K562 (cell line): ENCODE measurements around the gene ANKRD13B.

ENCODE experiments used
- CTCF ChIP-seq, 3 experiments: IDR thresholded peaks in 2 of 3; conservative IDR thresholded peaks in 1 of 3; 2 replicates each; pipeline ENCODE4 v1.5.1; 2011 to 2012; ENCODE audit warnings: low read length in 3 of 3, mild to moderate bottlenecking in 3 of 3, control low read depth in 2 of 3, improper control_type of control experiment in 1 of 3, inconsistent platforms in 1 of 3, low read depth in 1 of 3, mixed read lengths in 1 of 3, moderate library complexity in 1 of 3; ENCODE audit not compliant: insufficient read depth in 2 of 3
- NFIC ChIP-seq: fragments of 450-650 bp; IDR thresholded peaks from 2 replicates; pipeline ENCODE4 v1.6.1; 2017; ENCODE audit warnings: mild to moderate bottlenecking, inconsistent platforms
- TF ChIP-seq, protein P1 (sequence below): fragments of 200-800 bp; sonication (Bioruptor generic); IDR thresholded peaks from 2 replicates; pipeline ENCODE4 v1.6.1; 2017; ENCODE audit warnings: missing genetic modification characterization, missing compliant biosample characterization

DNA sequence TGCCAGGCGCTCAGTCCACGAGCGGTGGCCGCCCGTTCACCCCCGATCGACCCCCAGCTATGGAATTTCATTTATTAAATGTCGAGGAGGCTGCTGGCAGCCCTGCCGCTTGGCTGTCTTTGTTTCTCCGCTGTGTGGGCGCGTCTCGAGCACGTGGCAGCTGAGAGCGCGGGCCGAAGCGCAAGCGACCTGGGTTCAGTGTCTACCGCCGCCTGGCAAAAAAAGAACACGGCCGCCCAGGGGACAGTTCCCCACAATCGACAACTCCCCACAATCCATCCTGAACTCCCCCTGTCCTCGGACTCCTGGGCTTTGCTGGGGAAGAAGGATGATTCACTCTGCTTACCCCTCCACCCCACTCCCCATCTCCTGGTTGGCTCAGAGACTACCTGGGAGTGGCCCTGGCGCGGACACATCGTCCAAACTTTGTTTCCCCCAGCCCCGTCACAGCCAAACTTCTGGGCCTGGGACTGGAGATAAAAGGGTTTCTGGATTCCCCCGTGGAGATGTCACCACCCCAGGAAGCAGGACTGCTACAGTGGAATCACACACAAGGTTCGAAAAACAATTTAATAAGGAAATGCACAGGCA lies 1.7 kb upstream of the ANKRD13B start:
- TF ChIP-seq CTCF (IDR thresholded peaks at IDR 0.05 in 2 of 3, conservative IDR thresholded peaks at IDR 0.05 in 1 of 3; ENCODE audit: insufficient read depth in 2 of 3, low read depth in 1 of 3, low read length in 3 of 3) (no peak), NFIC (no peak)
- TF ChIP-seq, protein P1, sequence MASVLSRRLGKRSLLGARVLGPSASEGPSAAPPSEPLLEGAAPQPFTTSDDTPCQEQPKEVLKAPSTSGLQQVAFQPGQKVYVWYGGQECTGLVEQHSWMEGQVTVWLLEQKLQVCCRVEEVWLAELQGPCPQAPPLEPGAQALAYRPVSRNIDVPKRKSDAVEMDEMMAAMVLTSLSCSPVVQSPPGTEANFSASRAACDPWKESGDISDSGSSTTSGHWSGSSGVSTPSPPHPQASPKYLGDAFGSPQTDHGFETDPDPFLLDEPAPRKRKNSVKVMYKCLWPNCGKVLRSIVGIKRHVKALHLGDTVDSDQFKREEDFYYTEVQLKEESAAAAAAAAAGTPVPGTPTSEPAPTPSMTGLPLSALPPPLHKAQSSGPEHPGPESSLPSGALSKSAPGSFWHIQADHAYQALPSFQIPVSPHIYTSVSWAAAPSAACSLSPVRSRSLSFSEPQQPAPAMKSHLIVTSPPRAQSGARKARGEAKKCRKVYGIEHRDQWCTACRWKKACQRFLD, result no peak
